ENCODE data around the gene GZMH.

GZMH gene

DNA sequence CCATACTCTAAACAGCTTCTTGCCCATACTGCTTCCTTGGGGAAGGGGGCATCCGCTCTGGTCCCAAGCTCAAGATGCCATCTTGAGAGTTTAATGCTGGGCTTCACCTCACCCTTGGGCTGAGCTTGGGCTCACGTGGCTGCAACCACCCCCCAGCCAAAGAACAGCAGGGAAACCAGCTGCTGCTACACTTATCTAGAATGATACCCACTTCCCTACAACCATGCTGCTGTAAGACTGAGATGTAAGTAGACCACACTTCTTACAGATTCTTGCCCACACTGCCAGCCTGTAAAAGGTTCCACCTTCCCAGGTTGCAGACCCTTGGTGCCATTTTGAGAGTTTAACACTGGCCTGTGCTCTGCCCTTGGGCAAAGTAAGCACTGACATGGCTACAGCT lies 43.2 kb downstream of the GZMH start:
- no peak overlapping the region for H3K4me3 ChIP-seq (ENCODE audit: low read depth, low read length)
- TF ChIP-seq, protein P1, sequence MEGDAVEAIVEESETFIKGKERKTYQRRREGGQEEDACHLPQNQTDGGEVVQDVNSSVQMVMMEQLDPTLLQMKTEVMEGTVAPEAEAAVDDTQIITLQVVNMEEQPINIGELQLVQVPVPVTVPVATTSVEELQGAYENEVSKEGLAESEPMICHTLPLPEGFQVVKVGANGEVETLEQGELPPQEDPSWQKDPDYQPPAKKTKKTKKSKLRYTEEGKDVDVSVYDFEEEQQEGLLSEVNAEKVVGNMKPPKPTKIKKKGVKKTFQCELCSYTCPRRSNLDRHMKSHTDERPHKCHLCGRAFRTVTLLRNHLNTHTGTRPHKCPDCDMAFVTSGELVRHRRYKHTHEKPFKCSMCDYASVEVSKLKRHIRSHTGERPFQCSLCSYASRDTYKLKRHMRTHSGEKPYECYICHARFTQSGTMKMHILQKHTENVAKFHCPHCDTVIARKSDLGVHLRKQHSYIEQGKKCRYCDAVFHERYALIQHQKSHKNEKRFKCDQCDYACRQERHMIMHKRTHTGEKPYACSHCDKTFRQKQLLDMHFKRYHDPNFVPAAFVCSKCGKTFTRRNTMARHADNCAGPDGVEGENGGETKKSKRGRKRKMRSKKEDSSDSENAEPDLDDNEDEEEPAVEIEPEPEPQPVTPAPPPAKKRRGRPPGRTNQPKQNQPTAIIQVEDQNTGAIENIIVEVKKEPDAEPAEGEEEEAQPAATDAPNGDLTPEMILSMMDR (IDR thresholded peaks at IDR 0.05; ENCODE audit: control insufficient read depth, extremely low read depth, insufficient read depth), result no peak
- no peak for DNase-seq (ENCODE audit: low read depth)

DNA sequence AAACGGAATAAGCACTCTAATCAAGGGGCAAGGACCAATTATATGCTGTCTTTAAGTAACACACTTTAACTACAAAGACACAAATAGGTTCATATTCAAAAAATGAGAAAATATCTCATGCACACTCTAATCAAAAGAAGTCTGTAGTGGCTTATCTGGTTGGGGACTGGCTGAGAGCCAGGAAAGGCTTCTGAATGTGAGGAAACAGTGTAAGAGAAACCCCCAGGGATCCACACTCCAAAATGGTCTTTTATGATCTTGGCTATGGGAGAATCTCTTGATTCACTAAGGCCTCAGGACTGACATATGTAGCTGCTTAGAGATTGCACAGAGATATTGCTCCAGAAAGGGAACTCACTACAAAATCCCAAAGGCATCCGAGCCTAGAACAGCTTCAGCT lies 43.7 kb downstream of the GZMH start:
- DNase-seq (ENCODE audit: low read depth), result no peak
- no peak overlapping the region for H3K4me3 ChIP-seq (ENCODE audit: low read depth, low read length)
- TF ChIP-seq, protein P1 (IDR thresholded peaks at IDR 0.05; ENCODE audit: control insufficient read depth, extremely low read depth, insufficient read depth), result no peak

DNA sequence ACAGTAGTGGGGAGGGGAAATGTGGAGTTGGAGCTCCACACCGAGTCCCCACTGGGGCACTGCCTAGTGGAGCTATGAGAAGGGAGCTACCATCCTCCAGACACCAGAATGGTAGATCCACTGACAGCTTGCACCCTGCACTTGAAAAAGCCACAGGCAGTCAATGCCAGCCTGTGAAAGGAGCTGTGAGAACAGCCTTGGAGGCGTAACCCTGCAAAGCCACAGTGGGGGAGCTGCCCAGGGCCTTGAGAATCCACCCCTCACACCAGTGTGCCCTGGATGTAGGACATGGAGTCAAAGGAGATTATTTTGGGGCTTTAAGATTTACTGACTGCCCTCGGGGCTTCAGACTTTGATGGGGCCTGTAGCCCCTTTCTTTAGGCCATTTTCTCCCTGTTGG lies 46.0 kb downstream of the GZMH start:
- DNase-seq (ENCODE audit: low read depth), result no peak
- H3K4me3 ChIP-seq (ENCODE audit: low read depth, low read length), result no peak overlapping the region
- TF ChIP-seq, protein P1 (IDR thresholded peaks at IDR 0.05; ENCODE audit: control insufficient read depth, extremely low read depth, insufficient read depth), result no peak

DNA sequence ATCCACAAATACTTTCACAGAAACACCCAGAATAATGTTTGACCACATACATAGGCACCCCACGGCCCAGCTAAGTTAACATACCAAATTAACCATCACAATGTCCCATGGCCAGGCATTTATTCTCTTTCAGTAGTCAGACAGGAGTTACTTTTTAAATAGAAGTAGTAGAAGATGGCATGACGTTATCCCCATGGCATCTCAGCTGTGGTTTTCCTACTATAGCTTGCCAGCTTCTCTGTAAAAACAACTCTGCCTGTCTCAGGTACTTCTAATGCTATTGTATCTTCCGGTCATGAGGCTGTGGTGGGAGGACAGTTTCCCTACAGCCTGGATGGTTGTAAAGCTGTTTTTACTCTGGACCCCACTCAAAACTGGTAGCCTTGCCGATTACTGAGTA lies 52.7 kb downstream of the GZMH start:
- TF ChIP-seq, protein P1 (IDR thresholded peaks at IDR 0.05; ENCODE audit: control insufficient read depth, extremely low read depth, insufficient read depth), result no peak
- no peak overlapping the region for H3K4me3 ChIP-seq (ENCODE audit: low read depth, low read length)
- no peak for DNase-seq (ENCODE audit: low read depth)

Measured in LNCaP clone FGC (cell line).